Measurements from ENCODE around the gene SH3YL1. TPM values are rescaled to one million over a fixed set of nuclear protein-coding genes. Genes with fewer than 3 reads are reported as not detected.

Gene SH3YL1
- total RNA-seq, 1 experiment from 2014 or later, result 28.4 TPM

DNA sequence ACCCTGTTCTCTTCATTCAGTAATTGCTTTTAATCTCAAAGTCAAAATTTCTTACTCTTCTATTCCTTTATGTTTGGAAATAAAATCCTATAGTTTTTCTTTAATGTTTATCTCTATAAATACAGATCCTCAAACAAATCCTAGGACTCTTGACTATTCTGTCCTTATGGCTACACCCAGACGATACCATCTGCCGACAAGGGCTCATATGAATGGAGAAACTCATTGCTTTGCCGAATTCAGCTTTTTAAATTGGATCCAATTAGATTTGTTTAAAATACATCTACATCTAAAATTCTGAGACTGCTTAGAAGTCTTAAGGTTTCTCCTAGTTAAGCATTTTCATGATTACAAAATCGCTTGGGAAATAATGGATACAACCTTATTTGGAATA, 15.1 kb upstream of the SH3YL1 start:
- H3K27me3 ChIP-seq (ENCODE audit: control insufficient read depth, insufficient read depth, low read length), result no peaks in the 10 kb centered on the region
- no peaks in the 10 kb centered on the region for H3K4me1 ChIP-seq (ENCODE audit: control insufficient read depth, insufficient read depth, low read length)
- TF ChIP-seq POLR2AphosphoS5 (IDR thresholded peaks at IDR 0.05; ENCODE audit: low read depth, low read length) (no peak), TCF7L2 (IDR thresholded peaks at IDR 0.05; ENCODE audit: low read depth, low read length) (no peak), SIN3A (IDR thresholded peaks at IDR 0.05; ENCODE audit: borderline replicate concordance, insufficient read depth, low read depth, low read length) (no peak)
- TF ChIP-seq, protein P1, sequence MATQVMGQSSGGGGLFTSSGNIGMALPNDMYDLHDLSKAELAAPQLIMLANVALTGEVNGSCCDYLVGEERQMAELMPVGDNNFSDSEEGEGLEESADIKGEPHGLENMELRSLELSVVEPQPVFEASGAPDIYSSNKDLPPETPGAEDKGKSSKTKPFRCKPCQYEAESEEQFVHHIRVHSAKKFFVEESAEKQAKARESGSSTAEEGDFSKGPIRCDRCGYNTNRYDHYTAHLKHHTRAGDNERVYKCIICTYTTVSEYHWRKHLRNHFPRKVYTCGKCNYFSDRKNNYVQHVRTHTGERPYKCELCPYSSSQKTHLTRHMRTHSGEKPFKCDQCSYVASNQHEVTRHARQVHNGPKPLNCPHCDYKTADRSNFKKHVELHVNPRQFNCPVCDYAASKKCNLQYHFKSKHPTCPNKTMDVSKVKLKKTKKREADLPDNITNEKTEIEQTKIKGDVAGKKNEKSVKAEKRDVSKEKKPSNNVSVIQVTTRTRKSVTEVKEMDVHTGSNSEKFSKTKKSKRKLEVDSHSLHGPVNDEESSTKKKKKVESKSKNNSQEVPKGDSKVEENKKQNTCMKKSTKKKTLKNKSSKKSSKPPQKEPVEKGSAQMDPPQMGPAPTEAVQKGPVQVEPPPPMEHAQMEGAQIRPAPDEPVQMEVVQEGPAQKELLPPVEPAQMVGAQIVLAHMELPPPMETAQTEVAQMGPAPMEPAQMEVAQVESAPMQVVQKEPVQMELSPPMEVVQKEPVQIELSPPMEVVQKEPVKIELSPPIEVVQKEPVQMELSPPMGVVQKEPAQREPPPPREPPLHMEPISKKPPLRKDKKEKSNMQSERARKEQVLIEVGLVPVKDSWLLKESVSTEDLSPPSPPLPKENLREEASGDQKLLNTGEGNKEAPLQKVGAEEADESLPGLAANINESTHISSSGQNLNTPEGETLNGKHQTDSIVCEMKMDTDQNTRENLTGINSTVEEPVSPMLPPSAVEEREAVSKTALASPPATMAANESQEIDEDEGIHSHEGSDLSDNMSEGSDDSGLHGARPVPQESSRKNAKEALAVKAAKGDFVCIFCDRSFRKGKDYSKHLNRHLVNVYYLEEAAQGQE (IDR thresholded peaks at IDR 0.05; ENCODE audit: insufficient read depth in 1 of 2, low read depth in 2 of 2, low read length in 1 of 2), result no peak
- TF ChIP-seq, protein P2, sequence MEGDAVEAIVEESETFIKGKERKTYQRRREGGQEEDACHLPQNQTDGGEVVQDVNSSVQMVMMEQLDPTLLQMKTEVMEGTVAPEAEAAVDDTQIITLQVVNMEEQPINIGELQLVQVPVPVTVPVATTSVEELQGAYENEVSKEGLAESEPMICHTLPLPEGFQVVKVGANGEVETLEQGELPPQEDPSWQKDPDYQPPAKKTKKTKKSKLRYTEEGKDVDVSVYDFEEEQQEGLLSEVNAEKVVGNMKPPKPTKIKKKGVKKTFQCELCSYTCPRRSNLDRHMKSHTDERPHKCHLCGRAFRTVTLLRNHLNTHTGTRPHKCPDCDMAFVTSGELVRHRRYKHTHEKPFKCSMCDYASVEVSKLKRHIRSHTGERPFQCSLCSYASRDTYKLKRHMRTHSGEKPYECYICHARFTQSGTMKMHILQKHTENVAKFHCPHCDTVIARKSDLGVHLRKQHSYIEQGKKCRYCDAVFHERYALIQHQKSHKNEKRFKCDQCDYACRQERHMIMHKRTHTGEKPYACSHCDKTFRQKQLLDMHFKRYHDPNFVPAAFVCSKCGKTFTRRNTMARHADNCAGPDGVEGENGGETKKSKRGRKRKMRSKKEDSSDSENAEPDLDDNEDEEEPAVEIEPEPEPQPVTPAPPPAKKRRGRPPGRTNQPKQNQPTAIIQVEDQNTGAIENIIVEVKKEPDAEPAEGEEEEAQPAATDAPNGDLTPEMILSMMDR (IDR thresholded peaks at IDR 0.05), result no peak
- no peak overlapping the region for H3K4me3 ChIP-seq (ENCODE audit: low read depth in 2 of 2, low read length in 2 of 2)
- BruUV-seq (replicated peaks), result no TSS peak
- CTCF ChIA-PET, result no interaction called here
- DNase-seq (ENCODE audit: low read depth, low spot score), result no peak
- no peak for ATAC-seq
- intact Hi-C loops (cut with micrococcal nuclease; ENCODE audit: unreplicated experiment) (no loop called here), in situ Hi-C loops (cut with HindIII; ENCODE audit: low pct_unique_long_range_greater_than_20kb, low sequenced_read_pairs) (no loop called here)
- no peak overlapping the region for H3K27ac ChIP-seq (ENCODE audit: low read length)
- POLR2A ChIA-PET, result no interaction called here
- no peaks in the 10 kb centered on the region for H3K9me3 ChIP-seq (ENCODE audit: control insufficient read depth, insufficient read depth, low read depth, low read length)
- H3K36me3 ChIP-seq (ENCODE audit: control insufficient read depth, insufficient read depth, low read length), result peaks cover 22% of the 10 kb centered on the region

DNA sequence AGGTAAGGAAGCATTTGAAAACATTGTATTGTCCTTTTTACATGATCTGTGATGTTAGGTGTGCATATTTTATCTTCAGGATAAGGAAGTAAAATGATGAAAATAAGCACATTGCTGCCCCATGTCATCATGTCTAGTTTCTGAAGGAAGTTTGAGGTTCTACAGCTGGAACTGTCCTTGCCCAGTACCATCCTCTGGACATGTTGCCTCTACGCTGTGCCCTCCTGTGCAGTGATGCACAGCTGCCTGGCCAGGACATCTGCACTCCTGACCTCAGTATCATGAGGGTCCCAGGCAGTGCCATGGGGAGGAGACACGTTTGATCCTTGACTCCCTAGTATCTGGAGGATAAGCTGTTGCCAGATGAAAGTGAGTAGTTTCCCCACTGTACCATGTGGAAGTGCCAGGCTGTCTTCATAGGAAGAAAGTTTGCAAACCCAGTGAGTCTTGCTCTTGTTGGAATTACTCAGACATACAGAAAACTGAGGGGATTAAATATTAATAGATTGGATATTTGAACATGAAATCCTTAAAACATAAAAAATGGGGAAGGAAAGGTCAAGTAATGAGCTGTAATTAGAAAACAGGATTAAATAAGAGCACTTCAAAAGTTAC, 14.6 kb upstream of the SH3YL1 start:
- Histone ChIP-seq H3K27me3 (ENCODE audit: control insufficient read depth, insufficient read depth, low read length) (no peaks in the 10 kb centered on the region), H3K36me3 (ENCODE audit: control insufficient read depth, insufficient read depth, low read length) (peaks cover 22% of the 10 kb centered on the region), H3K4me3 (ENCODE audit: low read depth in 2 of 2, low read length in 2 of 2) (no peak overlapping the region), H3K27ac (ENCODE audit: low read length) (no peak overlapping the region), H3K9me3 (ENCODE audit: control insufficient read depth, insufficient read depth, low read depth, low read length) (no peaks in the 10 kb centered on the region), H3K4me1 (ENCODE audit: control insufficient read depth, insufficient read depth, low read length) (no peaks in the 10 kb centered on the region)
- intact Hi-C loops (cut with micrococcal nuclease; ENCODE audit: unreplicated experiment), result no loop called here
- ChIA-PET POLR2A (no interaction called here), CTCF (no interaction called here)
- DNase-seq (ENCODE audit: low read depth, low spot score), result no peak
- BruUV-seq (replicated peaks), result no TSS peak
- ATAC-seq, result no peak
- TF ChIP-seq POLR2AphosphoS5 (IDR thresholded peaks at IDR 0.05; ENCODE audit: low read depth, low read length) (no peak), TCF7L2 (IDR thresholded peaks at IDR 0.05; ENCODE audit: low read depth, low read length) (no peak), SIN3A (IDR thresholded peaks at IDR 0.05; ENCODE audit: borderline replicate concordance, insufficient read depth, low read depth, low read length) (no peak)
- TF ChIP-seq, protein P2 (IDR thresholded peaks at IDR 0.05), result no peak
- TF ChIP-seq, protein P1 (IDR thresholded peaks at IDR 0.05; ENCODE audit: insufficient read depth in 1 of 2, low read depth in 2 of 2, low read length in 1 of 2), result no peak
- in situ Hi-C loops (cut with HindIII; ENCODE audit: low pct_unique_long_range_greater_than_20kb, low sequenced_read_pairs), result no loop called here

All from Panc1 (cell line).